HG02973 (cell line): ENCODE data around the gene NFASC.

Experiments
- ATAC-seq: cut with Tn5 transposase; IDR thresholded peaks from one replicate; pipeline ENCODE4 v1.9.1; 2021; ENCODE audit warnings: moderate library complexity; ENCODE audit not compliant: unreplicated experiment

Gene NFASC

DNA sequence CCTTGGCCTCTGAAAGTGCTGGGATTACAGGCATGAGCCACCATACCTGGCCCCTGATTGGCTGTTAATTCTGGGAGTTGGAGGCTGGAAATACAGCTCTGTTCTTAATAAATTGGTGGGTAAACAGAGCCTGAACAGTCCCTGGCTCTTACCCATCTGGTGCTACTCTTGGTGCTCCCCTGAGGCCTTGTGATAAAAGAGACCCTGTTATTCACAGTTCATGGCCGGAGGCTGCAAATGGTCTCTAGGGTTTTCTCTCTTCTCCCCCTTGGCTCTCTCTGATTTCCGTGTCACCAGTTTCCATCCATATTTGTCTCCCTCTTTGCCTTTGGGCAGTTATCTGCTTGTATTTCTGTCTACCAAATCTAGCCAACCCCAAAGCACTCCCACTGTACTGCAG lies 17.2 kb downstream of the NFASC start:
- no peak for ATAC-seq

- ATAC-seq = no peak
Observed at GRCh38 chr1:204888294-204888693, 17.6 kb downstream of the NFASC start.

- ATAC-seq = no peak
Observed at GRCh38 chr1:204889681-204890383, 19.2 kb downstream of the NFASC start.

- no peak for ATAC-seq
Observed at GRCh38 chr1:204891860-204892259, 21.2 kb downstream of the NFASC start.

- ATAC-seq = no peak
Observed at GRCh38 chr1:204894031-204894430, 23.4 kb downstream of the NFASC start.

- ATAC-seq = no peak
Observed at GRCh38 chr1:204894606-204895005, 23.9 kb downstream of the NFASC start.

GRCh38 chr1:204896023-204896422 lies 25.4 kb downstream of the NFASC start:
- ATAC-seq = no peak

DNA sequence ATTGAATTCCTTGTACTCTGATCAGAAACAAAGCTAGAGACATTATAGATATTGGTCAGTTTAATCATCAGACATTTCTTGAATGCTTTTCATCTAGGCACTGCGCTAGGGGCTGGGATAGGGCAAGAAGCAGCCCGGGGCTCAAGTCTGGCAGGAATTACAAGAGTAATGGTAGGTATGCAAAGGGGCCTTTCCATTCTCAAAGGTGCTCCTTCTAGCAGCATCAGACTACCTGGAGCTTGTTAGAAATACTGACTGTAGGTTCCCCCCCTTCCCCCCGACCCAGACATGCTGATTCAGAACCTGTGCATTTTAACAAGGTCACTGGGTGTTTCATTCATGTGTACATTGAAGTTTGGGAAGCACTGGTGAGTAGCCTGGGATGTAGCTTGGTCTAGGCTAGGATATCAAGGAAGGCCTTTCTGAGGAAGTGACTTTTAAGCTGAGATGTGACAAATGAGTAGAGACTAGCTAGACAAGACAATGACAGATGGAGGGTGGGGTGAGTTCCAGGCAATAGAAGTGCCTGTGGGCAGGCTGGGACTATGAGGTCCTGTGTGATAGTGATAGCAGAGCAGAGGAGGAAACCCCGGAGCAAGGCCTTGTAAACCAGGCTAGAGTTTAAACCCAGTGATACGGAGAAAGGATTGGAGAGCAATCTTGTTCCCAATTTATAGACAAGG lies 26.3 kb downstream of the NFASC start:
- ATAC-seq = no peak

DNA sequence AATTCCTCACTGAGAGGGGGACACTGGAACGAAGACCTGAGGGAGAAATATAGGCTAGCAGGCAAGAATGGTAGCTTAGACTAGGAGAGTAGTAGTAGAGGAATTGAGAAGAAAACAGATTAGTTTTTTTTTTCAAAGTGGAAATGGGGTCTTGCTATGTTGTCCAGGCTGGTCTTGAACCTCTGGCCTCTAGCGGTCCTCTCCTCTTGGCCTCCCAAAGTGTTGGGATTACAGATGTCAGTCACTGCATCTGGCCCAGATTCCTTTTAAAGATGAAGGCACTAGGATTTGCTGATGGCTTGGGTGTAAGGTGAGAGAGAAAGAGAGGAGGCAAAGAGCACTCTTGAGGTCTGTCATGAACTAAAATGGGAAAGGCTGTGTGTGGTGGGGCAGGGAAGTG lies 30.1 kb downstream of the NFASC start:
- ATAC-seq = no peak

GRCh38 chr1:204902671-204903070 lies 32.0 kb downstream of the NFASC start:
- no peak for ATAC-seq

DNA sequence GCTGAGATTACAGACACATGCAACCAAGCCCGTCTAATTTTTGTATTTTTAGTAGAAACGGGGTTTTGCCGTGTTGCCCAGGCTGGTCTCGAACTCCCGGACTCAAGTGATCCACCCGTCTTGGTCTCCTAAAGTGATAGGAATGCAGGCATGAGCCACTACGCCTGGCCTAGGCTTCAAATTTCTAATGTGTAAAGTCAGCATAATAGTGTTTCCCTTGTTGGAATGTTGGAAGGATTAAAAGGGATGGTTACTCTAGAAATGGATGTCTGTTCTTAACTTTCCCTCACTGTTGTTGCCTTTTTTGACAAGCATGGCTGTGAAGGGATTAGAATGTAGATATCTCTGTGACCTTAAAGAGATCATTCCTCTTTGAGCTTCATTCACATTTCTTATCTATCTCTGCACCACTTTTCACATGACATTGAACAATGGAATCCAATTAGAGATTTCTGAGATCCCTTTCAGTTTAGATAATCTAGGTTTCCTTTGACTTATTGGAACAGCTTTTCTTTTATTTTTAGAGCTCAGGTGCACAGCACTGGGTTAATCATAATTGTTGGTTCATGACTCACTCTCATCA lies 33.7 kb downstream of the NFASC start:
- ATAC-seq = no peak

GRCh38 chr1:204909109-204909508 lies 38.4 kb downstream of the NFASC start:
- no peak for ATAC-seq

DNA sequence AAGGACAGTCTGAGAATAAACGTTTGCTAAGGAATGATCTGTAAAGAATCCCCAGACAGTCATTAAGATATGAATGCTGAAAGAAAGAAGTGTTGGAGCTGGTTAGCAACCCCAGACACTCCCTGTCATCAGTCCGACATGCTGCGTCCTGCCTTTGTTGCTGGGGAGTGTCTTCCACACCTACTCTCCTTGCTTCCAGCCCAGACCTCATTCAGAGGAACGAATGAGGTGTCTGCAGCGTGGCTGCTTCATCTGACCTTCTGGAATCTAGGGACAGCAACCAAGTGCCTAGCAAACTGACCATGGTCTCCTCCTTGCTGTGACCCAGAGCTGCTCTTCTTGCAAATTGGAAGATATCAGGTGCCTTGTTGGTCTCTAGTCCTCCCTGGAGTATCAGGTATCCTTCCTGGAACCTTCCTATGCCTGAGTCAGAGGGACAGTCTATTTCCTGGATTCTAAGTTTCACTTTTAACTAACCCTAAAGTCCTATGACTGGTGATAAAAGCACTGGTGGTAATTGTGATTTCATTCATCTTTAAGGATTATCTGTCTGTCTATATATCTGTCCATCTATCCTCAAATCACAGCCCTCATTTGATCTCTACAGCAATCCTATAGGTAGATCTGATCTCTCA lies 45.3 kb downstream of the NFASC start:
- ATAC-seq = no peak

DNA sequence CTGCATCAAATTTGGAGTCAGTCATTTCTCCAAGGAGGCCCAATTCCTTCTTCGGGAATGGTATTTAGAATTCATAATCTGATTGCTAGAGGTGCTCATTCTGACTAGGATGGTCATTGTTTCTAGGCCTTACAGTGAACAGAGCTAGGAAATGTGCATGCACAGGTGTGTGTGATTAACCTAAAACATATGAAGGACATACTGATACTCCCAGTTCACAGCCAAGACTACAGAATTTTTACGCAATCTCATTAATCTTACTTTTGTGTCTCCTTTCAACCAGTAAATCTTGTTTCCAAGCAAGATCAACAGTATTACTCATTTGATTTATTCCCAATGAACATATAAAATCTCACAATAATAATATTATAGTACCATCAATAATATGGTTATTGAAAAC lies 47.1 kb downstream of the NFASC start:
- no peak for ATAC-seq

- ATAC-seq = no peak
Observed at GRCh38 chr1:204920511-204920910, 49.8 kb downstream of the NFASC start.

GRCh38 chr1:204920967-204921366 lies 50.3 kb downstream of the NFASC start:
- ATAC-seq = no peak

- ATAC-seq = no peak
Observed at GRCh38 chr1:204921855-204922516, 51.3 kb downstream of the NFASC start.

GRCh38 chr1:204923201-204923600 lies 52.5 kb downstream of the NFASC start:
- ATAC-seq = no peak

- no peak for ATAC-seq
Observed at GRCh38 chr1:204923626-204924012, 53.0 kb downstream of the NFASC start.

DNA sequence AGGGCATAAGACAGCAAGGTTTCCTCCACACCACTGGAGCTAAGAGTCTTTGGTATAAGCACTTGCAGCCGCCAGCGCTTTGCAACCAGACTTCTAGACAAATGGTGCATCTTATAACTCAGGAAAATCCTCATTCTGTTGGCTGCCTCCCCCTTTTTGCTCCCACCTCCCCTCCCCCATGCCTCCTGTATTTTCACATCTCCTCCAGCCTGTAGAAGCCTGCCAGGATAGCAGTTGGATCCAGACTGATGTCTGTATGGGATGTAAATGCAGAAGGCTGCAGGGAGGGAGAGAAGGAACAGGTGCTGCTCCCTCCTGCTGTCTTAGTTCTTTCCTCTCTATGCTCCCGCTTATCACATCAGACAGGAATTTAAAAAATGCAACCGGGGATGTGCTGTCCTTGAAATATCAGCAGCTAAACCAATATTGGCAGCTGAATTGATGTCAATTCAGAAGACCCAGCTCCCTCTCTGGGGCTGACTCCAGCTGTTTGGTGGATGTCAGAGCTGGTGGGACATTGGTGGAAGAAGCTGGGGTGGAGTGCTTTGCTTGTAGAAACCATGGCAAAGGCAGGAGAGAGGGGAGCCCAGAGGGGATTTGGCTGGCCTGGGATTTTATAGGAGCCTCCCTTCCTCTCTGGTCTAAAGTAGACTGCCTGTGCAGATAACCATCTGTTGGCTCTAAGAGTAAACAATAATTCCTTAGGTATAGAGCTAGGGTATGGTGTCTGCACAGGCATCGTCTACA lies 53.5 kb downstream of the NFASC start:
- ATAC-seq = no peak

DNA sequence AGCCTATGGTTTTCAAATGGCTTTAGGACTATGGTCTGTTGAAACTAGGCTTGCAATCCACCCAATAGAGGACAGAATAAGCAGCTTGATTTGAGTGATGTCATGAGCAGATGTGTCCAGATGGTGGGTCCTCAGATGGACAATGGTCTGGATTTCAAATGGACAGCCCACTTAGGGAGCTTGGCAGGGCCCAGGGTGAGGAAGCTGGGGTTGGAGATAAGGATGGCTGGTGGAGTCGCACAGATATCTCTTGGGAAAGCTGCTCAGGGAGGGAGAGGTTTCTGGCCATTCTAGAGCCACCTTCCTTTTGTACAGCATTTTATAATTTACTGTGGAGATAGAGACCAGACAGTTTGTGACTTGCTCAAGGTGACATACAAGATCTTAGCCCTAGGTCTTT lies 55.0 kb downstream of the NFASC start:
- no peak for ATAC-seq
